ENCODE results near the gene NR4A3.

- no peak for TF ChIP-seq HDGF (IDR thresholded peaks at IDR 0.05; ENCODE audit: borderline replicate concordance)
- no peak for TF ChIP-seq ZNF384 (IDR thresholded peaks at IDR 0.05)
- no peak for TF ChIP-seq PKNOX1 (IDR thresholded peaks at IDR 0.05)
- TF ChIP-seq NFRKB (IDR thresholded peaks at IDR 0.05) = no peak
- no peak for TF ChIP-seq BHLHE40 (IDR thresholded peaks at IDR 0.05; ENCODE audit: borderline replicate concordance)
- no peak for TF ChIP-seq CTBP1 (IDR thresholded peaks at IDR 0.05; ENCODE audit: borderline replicate concordance)
- TF ChIP-seq SUZ12 (IDR thresholded peaks at IDR 0.05) = no peak
- no peak for TF ChIP-seq FOXM1 (IDR thresholded peaks at IDR 0.05; ENCODE audit: borderline replicate concordance)
- TF ChIP-seq SP1 (IDR thresholded peaks at IDR 0.05) = no peak
- TF ChIP-seq TARDBP (IDR thresholded peaks at IDR 0.05) = no peak
Measured at GRCh38 chr9:99778308-99778707, 43.4 kb upstream of the NR4A3 start.

All from HEK293T (cell line).